HUES64 (cell line): ENCODE measurements around the gene CISH.

Experiments
- H3K27ac ChIP-seq: 2 replicates; pipeline ENCODE4 v1.7.0; 2013; ENCODE audit warnings: low read depth, low read length, inconsistent platforms
- H3K27me3 ChIP-seq: 2 replicates; pipeline ENCODE4 v1.6.1; 2013; ENCODE audit warnings: mild to moderate bottlenecking, low read length; ENCODE audit not compliant: insufficient read depth
- H3K36me3 ChIP-seq: 2 replicates; pipeline ENCODE4 v1.6.1; 2013; ENCODE audit warnings: mild to moderate bottlenecking, low read length; ENCODE audit not compliant: insufficient read depth
- H3K4me1 ChIP-seq: 2 replicates; pipeline ENCODE4 v1.6.1; 2013; ENCODE audit warnings: mild to moderate bottlenecking, low read length, moderate library complexity; ENCODE audit not compliant: insufficient read depth
- H3K4me3 ChIP-seq: 2 replicates; pipeline ENCODE4 v1.5.1; 2013; ENCODE audit warnings: mild to moderate bottlenecking, low read length, moderate library complexity
- H3K9ac ChIP-seq: 2 replicates; pipeline ENCODE4 v1.6.1; 2013; ENCODE audit warnings: mild to moderate bottlenecking, low read depth, low read length
- H3K9me3 ChIP-seq: 2 replicates; pipeline ENCODE4 v1.6.1; 2013; ENCODE audit warnings: low read depth, low read length; ENCODE audit not compliant: insufficient read depth
- WGBS: fragments of 150-250, 120-280 bp; methylation state at CpG from one replicate; pipeline ENCODE4 v1.1.7; 2013; ENCODE audit warnings: missing lambda C conversion rate; 5-methylcytosine and 5-hydroxymethylcytosine counted together

Gene CISH

GRCh38 chr3:50604110-50604621 lies 7.4 kb downstream of the CISH start:
- WGBS, result 88% methylated on average over 5 of the region's 5 CpGs
- H3K9ac ChIP-seq, result no peak overlapping the region
- peaks cover 3% of the 10 kb centered on the region; the same call in 1 of the 2 replicates for H3K4me1 ChIP-seq
- H3K4me3 ChIP-seq, result no peak overlapping the region
- H3K27ac ChIP-seq, result no peak overlapping the region
- H3K9me3 ChIP-seq, result no peaks in the 10 kb centered on the region
- H3K36me3 ChIP-seq, result no peaks in the 10 kb centered on the region; the same call in 1 of the 2 replicates
- peaks cover under 1% of the 10 kb centered on the region for H3K27me3 ChIP-seq

GRCh38 chr3:50603261-50604109 lies 8.1 kb downstream of the CISH start:
- H3K9ac ChIP-seq, result no peak overlapping the region
- no peaks in the 10 kb centered on the region; the same call in 1 of the 2 replicates for H3K36me3 ChIP-seq
- WGBS, result 78% methylated on average over 4 of the region's 4 CpGs
- H3K27ac ChIP-seq, result no peak overlapping the region
- H3K4me1 ChIP-seq, result peaks cover 3% of the 10 kb centered on the region; the same call in 1 of the 2 replicates
- H3K27me3 ChIP-seq, result no peaks in the 10 kb centered on the region; the same call in 1 of the 2 replicates
- H3K4me3 ChIP-seq, result no peak overlapping the region
- H3K9me3 ChIP-seq, result no peaks in the 10 kb centered on the region

GRCh38 chr3:50602595-50603191 lies 8.9 kb downstream of the CISH start:
- no peaks in the 10 kb centered on the region; the same call in 1 of the 2 replicates for H3K27me3 ChIP-seq
- H3K36me3 ChIP-seq, result no peaks in the 10 kb centered on the region; the same call in 1 of the 2 replicates
- no peak overlapping the region for H3K9ac ChIP-seq
- no peak overlapping the region for H3K27ac ChIP-seq
- no peaks in the 10 kb centered on the region for H3K9me3 ChIP-seq
- H3K4me3 ChIP-seq, result no peak overlapping the region
- 87% methylated on average over 9 of the region's 9 CpGs for WGBS
- H3K4me1 ChIP-seq, result peaks cover 3% of the 10 kb centered on the region; the same call in 1 of the 2 replicates

GRCh38 chr3:50600841-50601591 lies 10.6 kb downstream of the CISH start:
- no peaks in the 10 kb centered on the region; the same call in 1 of the 2 replicates for H3K27me3 ChIP-seq
- no peak overlapping the region for H3K27ac ChIP-seq
- H3K4me3 ChIP-seq, result no peak overlapping the region
- whole genome bisulfite sequencing, result 82% methylated on average over 13 of the region's 14 CpGs
- no peak overlapping the region for H3K9ac ChIP-seq
- H3K36me3 ChIP-seq, result no peaks in the 10 kb centered on the region
- H3K4me1 ChIP-seq, result peaks cover 3% of the 10 kb centered on the region; the same call in 1 of the 2 replicates
- H3K9me3 ChIP-seq, result no peaks in the 10 kb centered on the region

GRCh38 chr3:50600141-50600753 lies 11.3 kb downstream of the CISH start:
- Histone ChIP-seq H3K9me3 (no peaks in the 10 kb centered on the region), H3K4me3 (no peak overlapping the region), H3K27me3 (no peaks in the 10 kb centered on the region; the same call in 1 of the 2 replicates), H3K4me1 (peaks cover 3% of the 10 kb centered on the region; the same call in 1 of the 2 replicates), H3K36me3 (no peaks in the 10 kb centered on the region), H3K27ac (no peak overlapping the region), H3K9ac (no peak overlapping the region)
- 92% methylated on average over 9 of the region's 9 CpGs for WGBS

GRCh38 chr3:50599716-50600118 lies 11.9 kb downstream of the CISH start:
- H3K27ac ChIP-seq, result no peak overlapping the region
- WGBS, result 97% methylated on average over 1 of the region's 1 CpG
- no peaks in the 10 kb centered on the region; the same call in 1 of the 2 replicates for H3K27me3 ChIP-seq
- no peak overlapping the region for H3K9ac ChIP-seq
- H3K4me1 ChIP-seq, result peaks cover 3% of the 10 kb centered on the region; the same call in 1 of the 2 replicates
- H3K36me3 ChIP-seq, result no peaks in the 10 kb centered on the region
- no peaks in the 10 kb centered on the region for H3K9me3 ChIP-seq
- H3K4me3 ChIP-seq, result no peak overlapping the region

GRCh38 chr3:50599115-50599715 lies 12.4 kb downstream of the CISH start:
- 79% methylated on average over 6 of the region's 6 CpGs for WGBS
- Histone ChIP-seq H3K9me3 (no peaks in the 10 kb centered on the region), H3K27me3 (no peaks in the 10 kb centered on the region; the same call in 1 of the 2 replicates), H3K9ac (no peak overlapping the region), H3K4me3 (no peak overlapping the region), H3K27ac (no peak overlapping the region), H3K4me1 (peaks cover 3% of the 10 kb centered on the region; the same call in 1 of the 2 replicates), H3K36me3 (no peaks in the 10 kb centered on the region)

- Histone ChIP-seq H3K27ac (no peak overlapping the region), H3K36me3 (no peaks in the 10 kb centered on the region), H3K9ac (no peak overlapping the region), H3K9me3 (no peaks in the 10 kb centered on the region), H3K4me1 (no peaks in the 10 kb centered on the region), H3K27me3 (no peaks in the 10 kb centered on the region), H3K4me3 (no peak overlapping the region)
- 81% methylated on average over 2 of the region's 2 CpGs for WGBS
Measured at GRCh38 chr3:50594253-50594785, 17.3 kb downstream of the CISH start.

GRCh38 chr3:50592568-50592967 lies 19.0 kb downstream of the CISH start:
- no peak overlapping the region for H3K9ac ChIP-seq
- no peaks in the 10 kb centered on the region for H3K4me1 ChIP-seq
- WGBS, result 63% methylated on average over 5 of the region's 5 CpGs
- H3K9me3 ChIP-seq, result no peaks in the 10 kb centered on the region
- H3K27ac ChIP-seq, result no peak overlapping the region
- H3K27me3 ChIP-seq, result no peaks in the 10 kb centered on the region
- no peaks in the 10 kb centered on the region for H3K36me3 ChIP-seq
- H3K4me3 ChIP-seq, result no peak overlapping the region

- WGBS, result 89% methylated on average over 9 of the region's 9 CpGs
- Histone ChIP-seq H3K4me3 (no peak overlapping the region), H3K27me3 (no peaks in the 10 kb centered on the region), H3K27ac (no peak overlapping the region), H3K9me3 (no peaks in the 10 kb centered on the region), H3K4me1 (no peaks in the 10 kb centered on the region), H3K9ac (no peak overlapping the region), H3K36me3 (no peaks in the 10 kb centered on the region)
Measured at GRCh38 chr3:50591196-50591741, 20.3 kb downstream of the CISH start.
